ENCODE data around the gene DNASE2B.

Gene DNASE2B, protein sequence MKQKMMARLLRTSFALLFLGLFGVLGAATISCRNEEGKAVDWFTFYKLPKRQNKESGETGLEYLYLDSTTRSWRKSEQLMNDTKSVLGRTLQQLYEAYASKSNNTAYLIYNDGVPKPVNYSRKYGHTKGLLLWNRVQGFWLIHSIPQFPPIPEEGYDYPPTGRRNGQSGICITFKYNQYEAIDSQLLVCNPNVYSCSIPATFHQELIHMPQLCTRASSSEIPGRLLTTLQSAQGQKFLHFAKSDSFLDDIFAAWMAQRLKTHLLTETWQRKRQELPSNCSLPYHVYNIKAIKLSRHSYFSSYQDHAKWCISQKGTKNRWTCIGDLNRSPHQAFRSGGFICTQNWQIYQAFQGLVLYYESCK

DNA sequence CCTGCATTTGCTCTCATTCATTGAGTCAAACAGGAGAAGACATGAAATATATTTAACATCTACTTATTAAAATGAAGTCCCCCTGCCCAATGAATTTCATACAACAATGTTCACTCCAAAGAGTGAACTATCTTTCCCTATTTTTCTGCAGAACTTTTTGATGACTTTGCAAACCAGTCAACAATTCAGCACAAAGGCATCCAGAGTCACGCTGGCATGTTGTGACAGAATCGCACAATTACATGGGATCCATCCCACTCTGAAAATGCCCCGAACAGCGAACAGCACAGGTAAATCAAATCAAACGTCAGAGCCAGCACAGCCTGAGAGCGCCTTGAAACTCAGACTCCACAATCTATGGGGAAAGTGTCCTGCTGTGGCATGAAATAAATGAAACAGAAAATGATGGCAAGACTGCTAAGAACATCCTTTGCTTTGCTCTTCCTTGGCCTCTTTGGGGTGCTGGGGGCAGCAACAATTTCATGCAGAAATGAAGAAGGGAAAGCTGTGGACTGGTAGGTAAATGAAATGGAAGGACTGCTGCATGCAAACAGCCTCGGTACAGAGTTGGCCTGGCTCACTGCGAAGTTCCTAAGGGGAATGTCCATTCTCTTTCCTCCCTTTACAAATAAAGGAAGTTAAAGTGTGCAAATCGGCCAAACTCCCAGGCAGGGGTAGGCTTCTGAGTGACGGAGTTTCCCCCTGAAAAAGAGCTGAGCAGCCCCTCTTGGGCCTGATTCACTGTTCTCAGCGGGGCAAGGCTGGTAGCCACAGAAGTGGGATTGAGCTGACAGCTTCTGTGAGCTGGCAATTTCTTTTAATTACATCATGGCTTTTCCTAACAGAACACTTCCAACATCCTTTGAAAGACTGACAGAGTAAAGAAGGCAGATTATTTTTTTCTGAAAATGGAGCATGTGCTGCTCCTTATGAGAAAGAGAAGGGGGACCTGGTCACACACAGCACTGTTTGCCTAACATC lies at the start of gene DNASE2B:
Gene DNASE2B (plus strand): TSS at position 310 of the 981 bp plus-strand sequence. CDS start 81 bp downstream, at position 391.
- TF ChIP-seq POLR2A (IDR thresholded peaks at IDR 0.05; ENCODE audit: low read length) (no peak), GATA1 (IDR thresholded peaks at IDR 0.05; ENCODE audit: low read depth, low read length) (no peak)
- no peak for DNase-seq

DNA sequence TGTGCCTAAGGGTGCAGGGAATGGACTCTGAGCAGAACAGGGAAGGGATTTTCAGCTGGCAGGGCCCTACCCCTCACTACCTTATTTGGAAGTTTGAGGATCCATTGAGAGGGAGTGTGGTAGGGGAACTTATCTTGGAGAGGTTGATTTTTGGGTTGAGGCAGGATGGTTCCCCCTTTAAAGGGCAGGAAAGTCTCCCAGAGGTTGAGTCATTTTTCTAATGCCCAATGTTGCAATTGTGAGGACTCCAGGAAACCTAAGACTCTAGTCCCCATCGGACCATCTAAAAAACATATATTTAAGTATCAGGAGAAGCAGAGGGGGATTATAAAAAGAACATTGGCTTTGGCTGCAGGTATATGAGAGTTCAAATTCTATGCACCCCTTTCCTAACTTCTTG lies 49.5 kb upstream of the DNASE2B start:
- TF ChIP-seq GATA1 (IDR thresholded peaks at IDR 0.05; ENCODE audit: low read depth, low read length) (no peak), POLR2A (IDR thresholded peaks at IDR 0.05; ENCODE audit: low read length) (no peak)
- DNase-seq = no peak

DNA sequence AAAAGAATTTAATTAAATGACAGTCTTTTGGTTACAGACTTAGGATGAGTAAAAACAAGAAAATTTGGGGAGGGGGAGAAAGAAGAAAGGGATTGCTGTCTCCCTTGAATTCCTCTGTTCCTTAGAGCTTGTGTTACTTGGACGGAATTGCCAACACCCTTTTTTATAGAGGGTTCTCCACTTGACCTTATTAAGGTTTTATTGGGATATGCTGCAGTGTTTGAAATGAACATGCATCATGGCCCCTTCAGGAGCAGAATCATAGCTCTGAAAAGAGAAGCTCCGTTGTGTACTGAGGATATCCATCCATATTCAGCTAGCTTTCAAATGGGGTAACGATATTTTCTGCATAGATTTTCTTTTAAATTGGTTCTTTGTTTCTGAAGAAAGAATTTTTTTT lies 48.2 kb upstream of the DNASE2B start:
- no peak for TF ChIP-seq POLR2A (IDR thresholded peaks at IDR 0.05; ENCODE audit: low read length)
- DNase-seq = no peak

DNA sequence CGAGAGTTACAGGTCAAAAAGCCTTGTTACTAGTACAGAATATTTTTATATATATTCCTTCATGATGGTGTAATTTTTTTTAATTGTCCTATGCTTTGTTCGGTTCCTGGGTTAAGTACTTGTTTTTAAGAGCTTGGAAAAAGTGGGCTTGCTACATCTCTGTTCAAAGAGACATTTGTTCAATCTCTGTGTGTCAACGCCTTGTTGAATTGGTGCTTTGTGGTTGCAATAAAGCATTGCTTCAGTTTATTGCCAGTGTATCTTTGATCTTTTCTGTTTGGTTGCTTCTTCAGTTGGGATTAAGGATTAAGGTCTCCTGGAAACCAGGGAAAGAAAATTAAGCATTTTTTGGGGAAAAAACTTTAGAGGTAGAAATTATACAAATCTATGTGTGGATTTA lies 47.7 kb upstream of the DNASE2B start:
- DNase-seq = no peak
- no peak for TF ChIP-seq POLR2A (IDR thresholded peaks at IDR 0.05; ENCODE audit: low read length)
- TF ChIP-seq GATA1 (IDR thresholded peaks at IDR 0.05; ENCODE audit: low read depth, low read length) = no peak

GRCh38 chr1:84352298-84353106 lies 45.8 kb upstream of the DNASE2B start:
- DNase-seq = no peak
- no peak for TF ChIP-seq POLR2A (IDR thresholded peaks at IDR 0.05; ENCODE audit: low read length)
- no peak for TF ChIP-seq GATA1 (IDR thresholded peaks at IDR 0.05; ENCODE audit: low read depth, low read length)

GRCh38 chr1:84353695-84354094 lies 44.6 kb upstream of the DNASE2B start:
- TF ChIP-seq GATA1 (IDR thresholded peaks at IDR 0.05; ENCODE audit: low read depth, low read length) = no peak

DNA sequence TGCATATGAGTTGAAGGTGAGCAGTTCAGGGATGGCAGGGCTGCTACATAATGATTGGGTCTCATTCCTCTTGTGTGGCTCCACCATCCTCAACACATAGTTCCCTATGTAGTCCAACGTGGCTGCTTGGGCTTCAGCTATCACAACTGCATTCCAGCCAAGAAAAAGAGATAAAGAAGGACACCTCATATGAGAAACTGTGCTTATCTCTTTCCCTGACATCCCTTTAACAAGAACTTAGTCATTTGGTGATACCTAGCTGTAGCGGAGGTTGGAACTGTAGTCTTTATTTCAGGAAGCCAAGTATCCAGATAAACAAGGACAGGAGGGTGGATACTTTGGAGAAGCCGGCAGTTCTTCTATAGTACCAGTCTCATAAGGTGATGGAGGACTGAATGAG lies 42.7 kb upstream of the DNASE2B start:
- DNase-seq = no peak
- TF ChIP-seq GATA1 (IDR thresholded peaks at IDR 0.05; ENCODE audit: low read depth, low read length) = no peak
- no peak for TF ChIP-seq POLR2A (IDR thresholded peaks at IDR 0.05; ENCODE audit: low read length)

More at GRCh38 chr1:84353695-84354094, 44.6 kb upstream of the DNASE2B start:
- DNase-seq = no peak

GRCh38 chr1:84356881-84357280 lies 41.4 kb upstream of the DNASE2B start:
- no peak for DNase-seq
- TF ChIP-seq POLR2A (IDR thresholded peaks at IDR 0.05; ENCODE audit: low read length) = no peak
- no peak for TF ChIP-seq GATA1 (IDR thresholded peaks at IDR 0.05; ENCODE audit: low read depth, low read length)

DNA sequence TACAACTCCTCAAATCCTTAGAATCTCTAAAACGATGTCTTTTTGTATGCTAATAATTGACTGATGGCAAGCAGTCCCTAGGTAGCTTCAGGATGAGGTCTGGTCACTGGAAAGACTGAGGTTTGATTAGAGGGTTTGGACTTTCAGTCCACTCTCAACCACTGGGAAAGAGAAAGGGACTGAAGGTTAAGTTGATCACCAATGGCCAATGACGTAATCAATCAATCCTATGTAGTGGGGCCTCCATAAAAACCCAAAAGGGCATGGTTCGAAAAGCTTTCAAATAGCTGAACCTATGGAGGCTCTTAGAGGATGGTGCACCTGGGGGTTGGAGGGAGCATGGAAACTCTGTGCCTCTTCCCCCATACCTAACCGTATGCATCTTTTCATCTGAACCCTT lies 39.6 kb upstream of the DNASE2B start:
- TF ChIP-seq POLR2A (IDR thresholded peaks at IDR 0.05; ENCODE audit: low read length) (no peak), GATA1 (IDR thresholded peaks at IDR 0.05; ENCODE audit: low read depth, low read length) (no peak)
- DNase-seq = no peak

- TF ChIP-seq GATA1 (IDR thresholded peaks at IDR 0.05; ENCODE audit: low read depth, low read length) = no peak
- DNase-seq = no peak
Observed at GRCh38 chr1:84360316-84360715, 38.0 kb upstream of the DNASE2B start.

DNA sequence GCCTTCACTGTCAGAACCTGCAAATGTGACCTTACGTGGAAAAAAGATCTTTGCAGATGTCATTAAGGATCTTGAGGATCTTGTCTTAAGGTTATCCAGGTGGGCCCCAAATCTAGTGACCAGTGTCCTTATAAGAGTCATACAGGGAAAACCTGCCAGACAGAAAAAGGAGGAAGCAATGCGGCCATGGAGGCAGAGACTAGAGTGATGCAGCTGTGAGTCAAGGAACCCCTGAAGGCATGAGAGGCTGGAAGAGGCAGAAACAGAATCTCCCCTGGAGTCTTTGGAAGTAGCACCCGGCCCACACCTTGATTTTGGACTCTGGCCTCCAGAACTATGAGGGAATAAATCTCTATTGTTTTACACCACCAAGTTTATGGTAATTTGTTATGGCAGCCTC lies 36.5 kb upstream of the DNASE2B start:
- TF ChIP-seq POLR2A (IDR thresholded peaks at IDR 0.05; ENCODE audit: low read length) = no peak
- no peak for TF ChIP-seq GATA1 (IDR thresholded peaks at IDR 0.05; ENCODE audit: low read depth, low read length)
- no peak for DNase-seq

DNA sequence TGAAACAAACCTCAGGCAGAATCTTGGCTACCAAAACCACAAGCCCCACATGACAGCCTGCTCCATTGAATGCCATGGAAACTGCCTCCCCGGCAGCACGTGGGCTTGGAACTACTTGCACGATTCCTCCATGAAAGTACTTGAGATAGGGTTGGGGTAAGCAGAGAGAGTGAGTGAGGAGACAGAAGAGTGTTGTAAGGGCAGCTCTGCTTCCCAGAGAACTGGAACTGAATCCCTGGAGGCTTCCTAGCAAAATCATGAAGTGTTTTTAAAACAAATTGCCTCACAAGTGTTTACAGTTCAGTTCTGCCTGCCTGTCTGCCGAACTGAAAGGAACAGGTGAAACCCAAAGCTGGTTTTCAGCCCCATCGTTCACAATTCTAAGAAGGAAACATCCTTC lies 35.3 kb upstream of the DNASE2B start:
- no peak for TF ChIP-seq GATA1 (IDR thresholded peaks at IDR 0.05; ENCODE audit: low read depth, low read length)
- TF ChIP-seq POLR2A (IDR thresholded peaks at IDR 0.05; ENCODE audit: low read length) = no peak
- DNase-seq = no peak

- TF ChIP-seq GATA1 (IDR thresholded peaks at IDR 0.05; ENCODE audit: low read depth, low read length) = no peak
- TF ChIP-seq POLR2A (IDR thresholded peaks at IDR 0.05; ENCODE audit: low read length) = no peak
Observed at GRCh38 chr1:84363622-84364021, 34.7 kb upstream of the DNASE2B start.

More at GRCh38 chr1:84363622-84364021, 34.7 kb upstream of the DNASE2B start:
- DNase-seq = no peak
